Erythroblast (primary cell): Measurements from ENCODE around the gene ADAMTS2.

Source experiments
- GATA1 ChIP-seq: IDR thresholded peaks from 2 replicates; pipeline ENCODE4 v1.6.1; 2011; ENCODE audit warnings: low read depth, mild to moderate bottlenecking, control low read depth, low read length, moderate library complexity
- POLR2A ChIP-seq: IDR thresholded peaks from 2 replicates; pipeline ENCODE4 v1.6.1; 2011; ENCODE audit warnings: mild to moderate bottlenecking, low read length

- no peak for TF ChIP-seq POLR2A
- TF ChIP-seq GATA1, result no peak
Measured at GRCh38 chr5:179193746-179194145, 151.5 kb downstream of the ADAMTS2 start.
